Hematopoietic multipotent progenitor cell treated with erythropoietin and hydrocortisone succinate and interleukin-3 and kit ligand, for 6 days (in vitro differentiated cells): ENCODE measurements around the gene LSS.
"Not testable (repeated sequence)": the region's sequence is repeated elsewhere in the genome, so short reads cannot be mapped to it uniquely, and the experiment has no call there.

Experiments used
- DNase-seq: peaks from one replicate; pipeline ENCODE4 v3.0.0-alpha.2; 2015

Gene LSS

GRCh38 chr21:46203203-46203600 lies 25.4 kb downstream of the LSS start:
- DNase-seq = no peak

GRCh38 chr21:46202592-46203202 lies 25.9 kb downstream of the LSS start:
- no peak for DNase-seq

GRCh38 chr21:46200877-46201803 lies 27.4 kb downstream of the LSS start:
- DNase-seq = not testable (repeated sequence)

DNA sequence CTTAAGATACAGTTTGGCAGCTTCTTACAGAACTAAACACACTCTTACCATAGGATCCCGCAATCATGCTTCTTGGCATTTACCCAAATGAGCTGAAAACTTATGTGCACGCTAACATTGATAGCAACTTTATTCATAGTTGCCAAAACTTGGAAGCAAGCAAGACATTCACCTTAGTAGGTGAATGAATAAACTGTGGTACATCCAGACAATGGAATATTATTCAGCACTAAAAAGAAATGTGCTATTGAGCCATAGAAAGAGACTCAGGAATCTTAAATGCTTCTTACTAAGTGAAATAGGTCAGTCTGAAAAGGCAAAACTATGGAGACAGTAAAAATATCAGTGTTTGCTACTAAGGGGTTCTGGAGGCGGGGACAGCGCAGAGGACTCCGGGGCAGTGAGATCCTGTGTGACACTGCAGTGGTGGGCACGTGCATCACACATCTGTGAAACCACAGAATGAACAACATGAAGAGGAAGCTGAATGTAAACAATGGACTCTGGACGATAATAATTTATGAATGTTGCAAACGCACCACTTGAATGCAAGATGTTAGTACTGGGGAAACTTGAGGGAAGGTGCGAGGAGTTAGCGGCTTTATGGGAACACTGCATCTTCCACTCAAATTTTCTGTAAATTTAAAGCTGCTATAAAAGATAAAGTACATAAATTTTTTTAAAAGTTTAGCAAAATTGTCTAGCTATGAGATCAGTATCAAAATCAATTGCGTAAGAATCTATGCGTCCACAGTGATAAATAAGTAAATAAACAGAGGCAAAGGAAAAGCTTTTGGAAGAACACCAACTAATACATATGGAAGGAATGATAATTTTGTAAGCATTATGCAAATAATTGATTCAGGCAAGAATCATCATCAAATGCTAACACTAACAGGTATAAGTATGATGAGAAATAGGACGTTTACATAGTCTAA lies 28.9 kb downstream of the LSS start:
- DNase-seq = no peak

GRCh38 chr21:46196733-46197132 lies 31.8 kb downstream of the LSS start:
- no peak for DNase-seq

GRCh38 chr21:46195595-46196195 lies 32.9 kb downstream of the LSS start:
- DNase-seq = no peak

DNA sequence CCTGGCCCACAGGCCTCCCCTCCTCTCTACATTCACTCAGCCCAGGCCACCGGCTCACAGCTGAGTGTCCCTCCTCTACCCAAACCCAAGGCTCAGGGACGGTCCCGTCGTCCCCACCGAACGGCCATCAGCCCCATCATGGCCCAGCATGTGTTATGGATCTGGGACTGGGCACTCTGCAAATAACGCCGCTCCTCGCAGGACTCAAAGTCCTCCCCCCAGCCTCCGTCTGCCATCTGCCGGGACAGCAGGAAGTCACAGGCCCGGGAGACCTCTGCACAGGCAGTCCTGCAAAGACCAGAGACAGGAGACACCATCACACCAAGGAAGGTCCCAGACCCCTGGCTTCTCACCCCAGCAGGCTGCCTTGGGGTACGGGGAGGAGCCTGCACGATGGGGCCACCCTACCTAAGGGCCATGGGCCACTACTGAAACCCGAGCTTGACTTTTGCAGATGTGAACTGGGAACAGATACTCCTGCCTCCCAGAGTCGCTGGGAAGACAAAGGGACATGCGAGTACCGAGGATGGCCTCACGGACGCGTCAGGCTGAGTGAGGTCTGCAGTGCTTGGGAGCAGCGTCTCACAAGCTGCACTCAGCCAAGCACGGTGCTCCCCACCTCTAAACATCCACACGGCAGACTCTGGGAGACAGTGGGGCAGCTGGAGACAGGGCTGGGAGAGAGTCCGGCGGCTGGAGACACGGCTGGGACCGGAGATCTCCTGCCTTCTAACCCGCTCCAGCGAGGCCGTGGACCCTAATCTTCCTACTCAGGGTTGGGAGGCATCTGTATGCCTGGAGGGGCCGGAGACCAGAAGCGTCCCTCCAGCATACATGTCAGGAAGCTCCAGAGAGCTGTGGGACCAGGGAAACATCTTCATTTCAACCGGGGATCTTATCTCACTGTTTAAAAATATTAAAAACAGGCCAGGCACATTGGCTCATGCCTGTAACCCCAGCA lies 33.9 kb downstream of the LSS start:
- no peak for DNase-seq

DNA sequence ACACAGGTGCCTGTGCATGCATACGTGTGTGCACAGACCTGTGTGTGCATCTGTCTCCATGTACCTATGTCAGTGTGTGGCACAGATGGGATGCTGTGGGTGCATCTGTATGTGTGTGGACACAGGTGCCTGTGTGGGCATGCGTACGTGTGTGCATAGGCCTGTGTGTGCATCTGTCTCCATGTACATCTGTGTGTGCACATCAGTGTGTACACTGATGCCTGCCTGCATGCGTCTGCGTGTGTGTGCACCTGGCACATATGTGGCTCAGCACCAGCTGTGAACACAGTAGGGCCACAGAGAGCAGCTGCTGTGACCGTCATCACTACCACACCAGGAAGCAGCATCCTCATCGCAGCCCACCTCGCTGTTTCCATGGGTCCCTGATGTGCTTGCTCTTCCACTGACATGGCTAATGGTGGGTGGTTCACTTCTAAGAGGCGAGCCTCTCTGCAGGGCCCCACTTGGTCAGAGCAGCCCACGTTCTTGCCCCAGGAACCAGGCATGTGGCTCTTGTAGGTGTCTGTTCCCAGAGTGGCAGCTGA lies 34.7 kb downstream of the LSS start:
- DNase-seq = no peak

- DNase-seq = no peak
These were observed 36.6 kb downstream of the LSS start for GRCh38 chr21:46191686-46192575.

GRCh38 chr21:46191257-46191685 lies 37.3 kb downstream of the LSS start:
- no peak for DNase-seq

DNA sequence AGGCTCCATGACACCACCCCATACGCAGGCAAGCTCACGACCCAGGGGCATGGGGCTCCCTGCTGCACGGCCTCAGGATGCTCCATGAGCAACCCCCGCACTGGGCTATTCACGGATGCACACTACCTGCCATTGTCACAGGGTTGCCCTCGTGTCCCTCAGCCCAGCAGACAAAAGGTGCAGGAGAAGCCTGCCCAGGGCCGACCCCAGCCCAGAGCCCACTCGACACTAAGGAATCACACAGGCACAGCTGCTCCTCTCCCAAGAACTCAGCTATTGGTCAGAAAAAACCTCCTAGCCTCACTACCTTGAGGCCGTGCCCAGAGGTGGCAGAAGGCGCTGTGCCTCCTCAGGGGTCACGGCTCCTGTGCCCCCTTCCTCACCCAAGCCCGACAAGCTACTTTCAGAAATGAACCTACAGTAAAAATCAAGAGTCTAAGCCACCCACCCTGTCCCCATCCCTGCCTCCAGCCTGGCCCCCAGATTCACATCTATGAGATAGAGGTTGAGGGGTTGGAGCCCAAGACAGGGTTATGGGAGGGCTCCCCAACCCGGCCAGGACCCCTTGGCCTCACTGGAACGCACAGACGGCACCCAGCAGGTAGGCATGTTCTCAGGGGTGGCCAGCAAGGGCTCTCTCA lies 38.0 kb downstream of the LSS start:
- DNase-seq = no peak

DNA sequence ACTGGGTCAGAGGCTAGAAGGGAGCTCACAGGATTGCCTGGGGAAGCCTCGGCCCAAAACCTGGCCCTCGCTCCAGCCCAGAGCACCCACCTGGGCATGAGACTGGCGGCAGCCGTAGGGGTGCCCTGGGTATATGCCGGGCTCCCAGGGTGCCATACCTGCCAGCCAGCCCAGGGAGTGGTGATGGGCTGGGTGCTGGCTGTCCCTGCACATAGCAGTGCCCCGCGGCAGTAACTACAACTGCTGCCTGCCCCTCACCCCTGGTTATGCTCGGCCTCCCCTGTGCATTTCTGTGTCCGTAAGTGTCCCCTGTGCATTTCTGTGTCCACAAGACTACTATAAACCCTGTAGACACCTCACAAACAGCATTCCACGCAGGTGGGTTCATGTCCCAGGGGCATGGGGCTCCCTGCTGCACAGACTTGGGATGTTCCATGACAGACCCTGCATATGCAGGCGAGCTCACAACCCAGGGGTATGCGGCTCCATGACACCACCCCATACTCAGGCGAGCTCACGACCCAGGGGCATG lies 38.5 kb downstream of the LSS start:
- no peak for DNase-seq

- no peak for DNase-seq
These were observed 39.2 kb downstream of the LSS start for GRCh38 chr21:46189213-46189958.

DNA sequence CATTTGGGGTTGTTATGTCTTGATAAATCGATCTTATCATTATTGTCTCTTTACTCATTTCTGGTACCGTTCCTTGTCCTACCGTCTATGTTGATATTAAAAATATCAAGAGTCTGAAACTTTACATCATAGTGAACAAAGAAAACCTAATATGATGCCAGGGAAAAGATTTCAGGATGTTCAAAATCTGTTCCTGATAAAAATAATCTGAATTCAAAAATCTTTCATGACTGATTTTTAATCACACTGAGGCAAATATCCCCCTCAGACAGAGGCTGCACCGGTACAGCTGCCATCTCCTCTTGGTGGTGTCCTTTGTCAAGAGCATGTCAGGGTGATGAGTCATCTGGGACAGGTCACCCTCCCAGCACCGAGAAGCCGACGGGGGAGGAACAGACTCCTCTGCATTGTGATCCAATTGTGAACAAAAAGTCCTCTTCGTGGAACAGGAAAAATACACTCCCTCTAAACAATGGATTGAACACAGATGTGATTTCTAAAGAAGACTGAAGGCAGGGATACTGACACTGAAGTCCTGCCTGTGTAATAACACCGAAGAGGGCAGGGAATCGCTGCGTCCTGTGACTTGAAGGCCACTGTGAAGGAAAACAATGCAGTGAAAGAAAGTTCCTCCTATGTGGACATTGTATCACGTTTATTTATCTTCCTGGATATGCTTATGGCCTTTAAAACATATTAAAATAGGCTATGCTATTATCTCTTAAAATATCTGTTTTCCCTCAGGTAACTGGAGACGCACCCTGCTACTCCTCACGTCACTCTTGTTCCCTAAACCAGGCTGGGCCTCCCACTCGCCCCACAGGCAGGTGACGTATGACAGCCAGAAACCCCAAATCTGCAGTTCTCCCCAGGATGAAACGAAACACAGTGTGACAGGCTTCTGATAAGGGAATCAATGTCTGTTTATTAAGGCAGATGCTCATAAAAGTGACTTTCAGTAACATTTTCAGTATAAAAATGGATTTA lies 40.1 kb downstream of the LSS start:
- DNase-seq = peak; percentile 62

- DNase-seq = no peak
These were observed 40.8 kb downstream of the LSS start for GRCh38 chr21:46187814-46188213.

DNA sequence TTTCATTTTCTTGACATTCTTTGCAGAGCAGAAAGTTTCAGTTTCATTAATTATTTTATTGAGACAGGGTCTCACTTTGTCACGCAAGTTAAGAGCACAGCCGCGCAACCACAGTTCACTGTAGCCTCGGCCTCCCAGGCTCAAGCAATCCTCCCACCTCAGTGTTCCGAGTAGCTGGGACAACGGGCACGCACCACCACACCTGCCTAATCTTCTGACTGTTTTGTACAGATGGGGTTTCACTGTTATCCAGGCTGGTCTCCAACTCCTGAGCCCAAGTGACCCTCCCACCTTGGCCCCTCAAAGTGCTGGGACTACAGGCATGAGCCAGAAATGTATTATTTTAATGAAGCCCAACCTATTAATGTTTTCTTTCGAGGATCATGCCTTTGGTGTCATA lies 41.3 kb downstream of the LSS start:
- no peak for DNase-seq

DNA sequence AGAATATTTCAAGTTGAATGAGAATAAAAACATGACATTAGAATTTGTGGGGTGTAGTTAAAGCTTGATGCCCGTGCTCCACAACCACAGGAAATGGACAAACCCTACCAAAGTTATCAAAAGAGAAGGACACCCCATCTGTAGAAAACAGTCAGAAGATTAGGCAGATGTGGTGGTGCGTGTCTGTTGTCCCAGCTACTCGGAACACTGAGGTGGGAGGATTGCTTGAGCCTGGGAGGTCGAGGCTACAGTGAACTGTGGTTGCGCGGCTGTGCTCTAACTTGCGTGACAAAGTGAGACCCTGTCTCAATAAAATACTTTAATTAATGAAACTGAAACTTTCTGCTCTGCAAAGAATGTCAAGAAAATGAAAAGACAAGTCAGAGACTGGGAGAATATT lies 42.9 kb downstream of the LSS start:
- DNase-seq = peak; percentile 72
